ENCODE results near the gene HCN2. TPM values are rescaled to one million over a fixed set of nuclear protein-coding genes. Genes with fewer than 3 reads are reported as not detected.

HCN2 gene
- total RNA-seq, 2 donors from 2014 or later = 0.29 to 0.64 TPM

DNA sequence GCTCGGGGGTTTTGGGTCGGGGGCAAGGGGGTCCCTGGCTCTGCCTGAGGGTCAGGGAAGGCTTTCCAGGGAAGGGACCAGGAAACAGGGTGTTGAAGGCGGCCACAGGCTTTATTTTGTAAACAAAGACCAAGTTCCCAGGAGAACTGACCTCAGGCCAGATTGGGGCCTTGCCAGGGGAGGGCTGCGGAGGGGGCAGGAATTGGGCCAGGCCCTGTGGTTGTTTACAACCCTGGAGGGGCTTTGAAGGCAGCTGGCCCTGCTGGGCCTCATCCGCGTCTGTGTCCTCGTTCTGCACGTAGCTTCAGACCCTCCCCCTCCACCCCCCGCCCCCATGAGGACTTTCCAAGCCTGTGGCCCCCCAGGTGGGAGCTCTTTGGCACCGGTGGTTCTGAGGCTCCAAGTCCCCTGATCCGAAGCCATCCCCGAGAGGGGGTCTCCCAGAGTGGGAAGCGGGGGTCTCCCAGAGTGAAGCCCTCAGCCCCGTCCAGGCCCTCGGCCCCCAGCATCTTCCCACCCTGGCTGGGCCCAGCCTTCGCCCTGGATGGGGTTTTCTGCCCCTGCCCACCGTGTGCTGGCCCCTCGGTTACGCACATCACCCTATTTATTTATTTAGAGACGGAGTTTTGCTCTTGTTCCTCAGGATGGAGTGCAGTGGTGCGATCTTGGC, 30.8 kb upstream of the HCN2 start:
- H3K4me1 Mint-ChIP-seq (ENCODE audit: low read depth in 2 of 2) = peaks cover 0 to 2% of the 10 kb centered on the region in 2 donors
- no peaks in the 10 kb centered on the region for H3K36me3 Mint-ChIP-seq
- no peak for ATAC-seq
- H3K9me3 Mint-ChIP-seq = no peaks in the 10 kb centered on the region
- no peak overlapping the region for H3K4me3 Mint-ChIP-seq
- no peaks in the 10 kb centered on the region for H3K27me3 Mint-ChIP-seq
- no peak overlapping the region for H3K27ac Mint-ChIP-seq
- no peak for DNase-seq (ENCODE audit: low spot score)

DNA sequence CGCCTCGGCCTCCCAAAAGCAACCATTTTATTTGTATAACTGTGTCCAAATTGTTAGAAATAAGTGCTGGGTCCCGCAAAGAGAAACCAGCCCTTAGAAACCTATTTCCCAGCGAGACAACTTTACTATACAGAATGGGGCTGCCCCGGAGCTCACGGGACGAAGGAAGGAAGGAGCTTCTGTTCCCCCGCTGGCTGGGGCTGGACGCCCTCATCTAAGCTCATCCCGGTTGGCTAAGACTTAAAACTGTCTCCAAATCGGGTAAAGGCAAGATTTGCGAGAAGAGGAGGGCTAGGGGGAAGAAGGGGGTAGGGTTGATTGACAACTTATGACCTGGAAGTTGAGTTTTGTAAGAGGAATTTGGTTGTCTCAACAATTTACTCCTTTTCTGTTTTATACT, 29.6 kb upstream of the HCN2 start:
- H3K27me3 Mint-ChIP-seq = no peaks in the 10 kb centered on the region
- H3K4me1 Mint-ChIP-seq (ENCODE audit: low read depth in 2 of 2) = peaks cover 0 to 2% of the 10 kb centered on the region in 2 donors
- ATAC-seq (no peak), DNase-seq (ENCODE audit: low spot score) (no peak)
- no peak overlapping the region for H3K4me3 Mint-ChIP-seq
- H3K27ac Mint-ChIP-seq = no peak overlapping the region
- H3K9me3 Mint-ChIP-seq = no peaks in the 10 kb centered on the region
- H3K36me3 Mint-ChIP-seq = no peaks in the 10 kb centered on the region

DNA sequence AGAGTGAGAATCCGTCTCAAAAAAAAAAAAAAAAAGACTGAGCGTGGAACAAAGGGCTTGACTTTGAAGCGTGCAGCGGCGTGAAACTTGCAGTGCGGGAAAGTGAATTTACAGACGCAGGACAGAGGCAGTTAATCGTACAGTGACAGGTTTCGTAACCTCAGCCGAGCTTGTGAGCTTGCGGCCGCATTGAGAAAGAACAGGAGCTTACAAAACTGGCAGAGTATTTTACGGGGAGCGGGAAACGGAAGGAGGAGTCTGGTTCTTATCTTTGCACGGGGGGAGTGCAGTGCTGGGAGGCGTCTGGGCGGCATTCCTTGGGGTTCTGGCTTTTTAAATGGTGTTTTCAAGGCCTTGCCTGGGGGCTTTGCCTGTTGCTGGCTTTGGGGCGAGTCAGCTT, 23.3 kb upstream of the HCN2 start:
- ATAC-seq = no peak
- Mint-ChIP-seq H3K27ac (peak overlapping the region in 1 of 2 donors; percentile 8), H3K4me3 (no peak overlapping the region), H3K36me3 (no peaks in the 10 kb centered on the region), H3K27me3 (no peaks in the 10 kb centered on the region), H3K4me1 (ENCODE audit: low read depth in 2 of 2) (peaks cover 7 to 9% of the 10 kb centered on the region in 2 donors), H3K9me3 (no peaks in the 10 kb centered on the region)
- no peak for DNase-seq (ENCODE audit: low spot score)

DNA sequence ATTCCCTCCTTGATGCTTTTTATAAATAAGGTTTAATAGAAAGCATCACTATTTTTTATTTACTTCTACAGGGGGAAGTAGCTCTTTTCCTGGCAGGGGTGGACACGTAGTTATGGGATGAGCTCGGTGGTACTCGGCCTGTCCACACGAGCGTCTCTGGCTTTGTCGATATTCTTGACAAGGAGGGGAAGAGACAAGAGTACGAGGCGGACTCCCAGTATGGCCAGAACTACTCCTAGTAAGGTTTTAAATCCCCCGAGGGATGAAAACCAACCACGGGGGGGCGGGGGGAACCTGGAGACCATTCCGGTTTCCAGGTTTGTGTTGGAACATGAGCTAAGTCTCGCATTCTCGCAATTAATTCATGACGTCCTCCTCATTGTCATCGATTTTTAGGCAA, 22.8 kb upstream of the HCN2 start:
- Mint-ChIP-seq H3K9me3 (no peaks in the 10 kb centered on the region), H3K36me3 (no peaks in the 10 kb centered on the region), H3K4me1 (ENCODE audit: low read depth in 2 of 2) (peaks cover 11 to 12% of the 10 kb centered on the region in 2 donors), H3K27ac (peak overlapping the region in 1 of 2 donors; percentile 8), H3K4me3 (no peak overlapping the region), H3K27me3 (no peaks in the 10 kb centered on the region)
- DNase-seq (ENCODE audit: low spot score) (no peak), ATAC-seq (no peak)

DNA sequence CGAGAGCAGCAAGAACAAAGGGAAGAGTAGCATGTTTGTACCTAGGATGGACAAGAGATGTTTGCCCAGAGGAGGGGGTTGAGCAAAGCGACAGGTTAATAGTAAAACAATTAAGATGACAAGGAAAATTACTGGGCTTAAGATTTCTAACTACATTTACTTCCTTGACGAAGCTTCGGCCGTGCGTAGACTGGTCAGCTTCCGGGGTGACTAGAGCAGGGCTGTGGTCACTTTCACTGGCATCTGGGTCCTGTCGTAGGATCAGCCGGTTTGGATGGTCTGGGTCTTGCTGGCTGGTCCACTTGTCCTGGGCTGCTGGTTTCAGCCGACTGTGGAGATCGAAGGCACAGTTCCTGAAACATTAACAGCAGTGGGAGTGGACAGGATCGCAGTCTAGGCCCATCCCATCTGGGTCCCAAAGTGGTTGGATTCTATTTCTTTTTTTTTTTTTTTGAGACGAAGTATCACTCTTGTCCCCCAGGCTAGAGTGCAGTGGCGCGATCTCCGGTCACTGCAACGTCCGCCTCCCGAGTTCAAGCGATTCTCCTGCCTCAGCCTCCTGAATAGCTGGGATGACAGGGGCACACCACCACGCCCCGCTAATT, 22.3 kb upstream of the HCN2 start:
- Mint-ChIP-seq H3K4me3 (no peak overlapping the region), H3K27ac (no peak overlapping the region), H3K9me3 (no peaks in the 10 kb centered on the region), H3K4me1 (ENCODE audit: low read depth in 2 of 2) (peaks cover 14 to 15% of the 10 kb centered on the region in 2 donors), H3K27me3 (no peaks in the 10 kb centered on the region), H3K36me3 (no peaks in the 10 kb centered on the region)
- no peak for ATAC-seq
- no peak for DNase-seq (ENCODE audit: low spot score)

DNA sequence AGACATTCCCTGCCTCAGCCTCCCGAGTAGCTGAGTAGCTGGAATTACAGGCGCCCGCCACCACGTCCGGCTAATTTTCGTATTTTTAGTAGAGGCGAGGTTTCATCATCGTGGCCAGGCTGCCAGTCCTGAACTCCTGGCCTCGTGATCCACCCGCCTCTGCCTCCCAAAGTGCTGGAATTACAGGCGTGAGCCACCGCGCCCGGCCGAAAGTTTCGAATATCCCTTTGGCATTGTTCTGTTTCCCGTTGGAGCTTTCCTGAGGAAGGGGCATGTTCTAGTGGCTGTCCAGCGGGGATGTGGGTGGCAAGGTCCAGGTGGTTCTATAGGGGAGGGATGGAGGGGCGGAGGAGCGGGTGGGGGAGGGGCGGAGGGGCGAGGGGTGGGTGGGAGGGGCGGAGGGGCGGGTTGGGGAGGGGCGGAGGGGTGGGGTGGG, 19.4 kb upstream of the HCN2 start:
- Mint-ChIP-seq H3K27me3 (no peaks in the 10 kb centered on the region), H3K27ac (peak overlapping the region; percentile 47 to 67), H3K36me3 (no peaks in the 10 kb centered on the region), H3K4me3 (peak overlapping the region; percentile 71), H3K9me3 (no peaks in the 10 kb centered on the region), H3K4me1 (ENCODE audit: low read depth in 2 of 2) (peaks cover 23 to 26% of the 10 kb centered on the region in 2 donors)
- ATAC-seq (no peak), DNase-seq (ENCODE audit: low spot score) (no peak)

DNA sequence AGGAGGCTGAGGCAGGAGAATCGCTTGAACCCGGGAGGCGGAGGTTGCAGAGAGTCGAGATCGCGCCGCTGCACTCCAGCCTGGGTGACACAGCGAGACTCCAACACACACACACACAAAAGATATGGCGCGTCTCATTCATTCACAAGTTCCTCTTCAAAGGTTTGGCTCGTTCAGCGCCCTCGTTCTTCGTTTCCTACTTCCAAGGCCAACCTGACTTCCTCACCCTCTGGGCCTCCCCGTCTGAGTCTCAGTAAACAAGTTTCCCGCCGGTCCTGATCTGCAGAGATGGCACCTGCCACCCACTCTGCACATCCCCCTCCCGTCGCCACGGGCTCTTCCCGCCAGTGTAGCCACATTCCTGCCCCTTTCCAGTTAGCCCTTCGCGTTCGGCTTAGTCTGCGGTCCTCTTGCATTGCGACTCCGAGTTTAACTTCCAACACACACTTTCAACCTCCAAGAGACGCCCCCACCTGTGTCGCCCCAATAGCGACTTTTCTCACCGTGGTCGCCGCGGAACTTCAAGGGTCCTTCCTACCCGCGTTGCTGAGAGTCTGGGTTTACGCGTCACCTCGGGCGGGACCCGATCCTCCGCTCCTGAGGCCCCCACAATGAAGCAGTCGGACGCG, 18.6 kb upstream of the HCN2 start:
- peak overlapping the region; percentile 91 for H3K4me3 Mint-ChIP-seq
- no peaks in the 10 kb centered on the region for H3K36me3 Mint-ChIP-seq
- ATAC-seq (peak in 1 of 2 donors; percentile 3), DNase-seq (ENCODE audit: low spot score) (no peak)
- no peaks in the 10 kb centered on the region for H3K27me3 Mint-ChIP-seq
- H3K4me1 Mint-ChIP-seq (ENCODE audit: low read depth in 2 of 2) = peaks cover 23 to 26% of the 10 kb centered on the region in 2 donors
- peak overlapping the region; percentile 81 to 91 for H3K27ac Mint-ChIP-seq
- H3K9me3 Mint-ChIP-seq = no peaks in the 10 kb centered on the region

DNA sequence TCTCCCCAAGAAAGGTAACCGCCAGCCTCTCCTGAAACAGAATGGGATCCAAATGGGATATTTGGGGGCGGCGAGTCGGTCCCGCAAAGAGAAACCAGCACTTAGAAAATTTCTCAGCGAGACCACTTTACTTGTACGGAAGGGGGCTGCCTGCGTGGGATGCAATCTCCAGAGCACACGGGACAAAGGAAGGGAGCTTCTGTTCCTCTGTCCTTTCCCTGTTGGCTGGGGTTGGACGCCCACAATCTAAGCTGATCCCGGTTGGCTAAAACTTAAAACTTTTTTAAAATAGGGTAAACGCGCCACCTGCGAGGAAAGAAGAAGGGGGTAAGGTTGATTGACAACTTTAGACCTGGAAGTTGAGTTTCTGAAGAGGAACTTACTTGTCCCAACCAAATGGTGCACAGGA, 18.1 kb upstream of the HCN2 start:
- Mint-ChIP-seq H3K4me3 (peak overlapping the region; percentile 91), H3K9me3 (no peaks in the 10 kb centered on the region), H3K36me3 (no peaks in the 10 kb centered on the region), H3K27ac (peak overlapping the region; percentile 81 to 91), H3K27me3 (no peaks in the 10 kb centered on the region), H3K4me1 (ENCODE audit: low read depth in 2 of 2) (peaks cover 24 to 28% of the 10 kb centered on the region in 2 donors)
- DNase-seq (ENCODE audit: low spot score) (no peak), ATAC-seq (no peak)

DNA sequence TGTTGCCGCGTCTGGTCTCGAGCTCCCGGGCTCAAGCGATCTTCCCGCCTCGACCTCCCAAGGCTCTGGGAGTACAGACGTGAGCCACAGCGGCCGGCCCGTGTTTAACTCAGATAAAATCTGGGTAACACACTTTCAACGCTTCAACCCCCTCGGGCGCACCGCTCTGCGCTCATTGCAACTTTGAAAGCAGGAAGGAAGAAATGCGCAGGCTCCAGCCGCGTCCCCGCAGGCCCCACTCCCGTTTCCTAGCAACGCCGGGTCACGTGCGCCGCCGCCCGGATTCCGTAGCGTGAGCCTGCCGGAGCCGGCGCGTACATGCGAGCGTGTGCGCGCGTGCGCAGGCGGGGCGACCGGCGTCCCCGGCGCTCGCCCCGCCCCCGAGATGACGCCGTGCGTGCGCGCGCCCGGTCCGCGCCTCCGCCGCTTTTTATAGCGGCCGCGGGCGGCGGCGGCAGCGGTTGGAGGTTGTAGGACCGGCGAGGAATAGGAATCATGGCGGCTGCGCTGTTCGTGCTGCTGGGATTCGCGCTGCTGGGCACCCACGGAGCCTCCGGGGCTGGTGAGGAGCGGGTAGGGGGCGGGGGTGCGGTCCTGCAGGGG, 17.4 kb upstream of the HCN2 start, which contains the start of gene BSG:
Gene BSG (plus strand): TSS at position 457 of the 603 bp plus-strand sequence. CDS start 39 bp downstream, at position 496.
- DNase-seq (ENCODE audit: low spot score) = peak; percentile 100
- H3K36me3 Mint-ChIP-seq = no peaks in the 10 kb centered on the region
- H3K27ac Mint-ChIP-seq = peak within 1 kb of the TSS; percentile 81 to 91
- peaks cover 28 to 32% of the 10 kb centered on the region in 2 donors for H3K4me1 Mint-ChIP-seq (ENCODE audit: low read depth in 2 of 2)
- no peaks in the 10 kb centered on the region for H3K9me3 Mint-ChIP-seq
- H3K4me3 Mint-ChIP-seq = peak within 1 kb of the TSS; percentile 91
- no peaks in the 10 kb centered on the region for H3K27me3 Mint-ChIP-seq
- peak; percentile 91 to 94 for ATAC-seq

DNA sequence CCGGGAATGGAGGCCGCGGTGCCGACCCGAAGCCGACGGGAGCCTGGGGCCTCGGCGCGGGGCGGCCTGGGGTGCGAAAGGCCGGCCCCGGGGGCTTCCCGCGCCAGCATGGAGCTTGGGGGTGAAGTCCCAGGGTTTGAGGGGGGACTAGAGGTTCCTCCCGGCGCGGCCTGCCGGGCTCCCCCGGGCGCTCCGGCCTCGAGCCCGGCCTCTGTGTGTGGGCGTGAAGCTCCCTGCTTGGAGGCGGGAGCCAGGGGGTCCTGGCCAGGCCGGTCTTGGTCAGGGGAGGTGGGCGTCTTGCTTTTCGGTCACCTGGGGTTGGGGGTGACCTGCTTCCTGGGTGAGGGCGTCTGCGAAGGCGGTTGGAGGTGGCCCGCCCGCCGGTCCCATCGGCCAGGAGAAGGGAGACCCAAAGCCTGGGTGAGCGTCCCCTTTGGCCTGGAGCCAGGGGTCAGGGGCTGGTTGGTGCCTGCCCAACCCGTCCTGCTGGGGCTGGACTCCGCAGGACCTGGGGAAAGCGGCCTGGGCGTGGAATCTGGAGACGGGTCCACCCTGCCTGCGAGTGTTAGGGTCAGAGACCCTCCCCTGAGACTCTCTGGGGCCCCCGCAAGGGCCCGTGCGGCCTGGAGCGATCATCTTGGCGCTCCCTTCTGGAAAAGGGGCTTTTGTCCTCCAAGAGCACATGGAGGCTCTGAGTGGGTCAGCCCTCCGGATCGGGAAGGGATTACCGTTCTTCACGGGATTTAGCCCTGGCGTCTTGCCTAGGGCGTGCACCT, 16.8 kb upstream of the HCN2 start:
- peaks cover 28 to 32% of the 10 kb centered on the region in 2 donors for H3K4me1 Mint-ChIP-seq (ENCODE audit: low read depth in 2 of 2)
- H3K4me3 Mint-ChIP-seq = peak overlapping the region; percentile 91
- no peaks in the 10 kb centered on the region for H3K27me3 Mint-ChIP-seq
- DNase-seq (ENCODE audit: low spot score) = no peak
- no peaks in the 10 kb centered on the region for H3K9me3 Mint-ChIP-seq
- H3K36me3 Mint-ChIP-seq = no peaks in the 10 kb centered on the region
- peak overlapping the region; percentile 60 to 91 for H3K27ac Mint-ChIP-seq
- ATAC-seq = peak; percentile 50 to 63

DNA sequence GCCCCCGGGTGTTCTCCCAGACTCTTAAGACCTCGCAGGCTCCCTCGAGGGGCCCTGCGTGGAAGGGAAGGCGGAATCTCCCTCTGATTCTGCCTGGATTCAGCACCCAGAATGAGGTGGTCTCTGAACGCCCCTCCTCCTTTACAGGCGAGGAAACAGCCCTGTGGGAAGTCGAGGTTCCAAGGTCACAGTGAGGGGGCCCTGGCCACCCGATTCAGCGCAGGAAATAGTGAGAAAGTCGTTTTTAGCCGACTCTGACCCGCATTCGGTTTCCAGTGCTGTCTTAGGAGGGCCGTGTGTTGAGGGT, 16.2 kb upstream of the HCN2 start:
- no peaks in the 10 kb centered on the region for H3K9me3 Mint-ChIP-seq
- no peaks in the 10 kb centered on the region for H3K27me3 Mint-ChIP-seq
- ATAC-seq = no peak
- no peak for DNase-seq (ENCODE audit: low spot score)
- peak overlapping the region; percentile 60 to 66 for H3K27ac Mint-ChIP-seq
- peaks cover 28 to 32% of the 10 kb centered on the region in 2 donors for H3K4me1 Mint-ChIP-seq (ENCODE audit: low read depth in 2 of 2)
- no peaks in the 10 kb centered on the region for H3K36me3 Mint-ChIP-seq
- peak overlapping the region; percentile 91 for H3K4me3 Mint-ChIP-seq

DNA sequence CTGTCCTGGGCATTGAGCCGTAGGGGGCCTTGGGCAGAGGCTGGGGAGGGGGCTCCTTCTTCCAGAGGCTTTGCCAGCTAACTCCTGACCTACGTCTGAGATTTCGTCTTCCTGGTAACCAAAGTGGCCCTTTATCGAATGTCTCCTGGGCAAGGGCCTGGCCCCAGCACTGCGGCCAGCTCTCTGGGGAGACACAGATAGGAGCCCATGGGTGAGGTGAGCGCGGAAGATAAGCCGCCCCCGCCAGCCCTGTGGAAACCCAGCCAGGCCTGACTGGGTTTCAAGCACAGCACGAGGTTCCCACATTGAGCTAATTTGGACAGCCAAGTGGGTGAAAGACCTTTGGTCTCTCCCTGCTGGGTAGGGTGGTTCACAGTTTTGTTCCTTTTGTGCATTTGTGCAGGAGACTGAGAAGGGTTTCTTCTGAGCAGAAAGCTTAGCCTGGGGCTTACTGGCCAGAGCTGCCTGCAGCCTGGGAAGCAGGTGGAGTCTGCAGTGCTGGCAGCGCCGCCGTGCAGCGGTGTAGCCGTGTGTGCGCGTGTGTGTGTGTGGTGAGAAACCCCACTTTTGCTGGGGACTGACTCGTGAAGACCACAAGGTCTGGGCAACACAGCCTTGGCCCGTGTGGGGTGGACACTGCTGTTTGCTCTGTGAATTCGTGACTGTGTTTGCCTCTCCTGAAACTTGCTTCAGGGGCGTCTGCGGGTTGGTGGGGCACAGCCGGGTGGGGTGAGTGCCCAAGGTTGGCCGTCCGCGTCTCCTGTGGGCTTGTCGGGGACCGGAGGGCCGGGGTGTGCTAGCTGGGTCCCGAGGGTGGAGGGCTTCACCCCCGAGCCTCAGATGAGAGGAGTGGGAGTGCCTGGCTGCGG, 14.8 kb upstream of the HCN2 start:
- Mint-ChIP-seq H3K4me3 (peak overlapping the region; percentile 91), H3K4me1 (ENCODE audit: low read depth in 2 of 2) (peaks cover 28 to 32% of the 10 kb centered on the region in 2 donors), H3K27me3 (no peaks in the 10 kb centered on the region), H3K27ac (no peak overlapping the region), H3K9me3 (no peaks in the 10 kb centered on the region), H3K36me3 (no peaks in the 10 kb centered on the region)
- no peak for ATAC-seq
- DNase-seq (ENCODE audit: low spot score) = no peak
